DND-41 (cell line): ENCODE data around the gene PIP4K2A.

Experiments used
- CTCF ChIP-seq: IDR thresholded peaks from 2 replicates; pipeline ENCODE4 v1.5.1; 2012; ENCODE audit warnings: borderline replicate concordance, low read length, moderate library complexity, mild to moderate bottlenecking; ENCODE audit not compliant: poor library complexity, severe bottlenecking; ENCODE audit errors: extremely low read depth
- EZH2 ChIP-seq: IDR thresholded peaks from 3 replicates; pipeline ENCODE4 v1.6.1; 2012; ENCODE audit warnings: borderline replicate concordance, low read depth, mild to moderate bottlenecking, moderate library complexity, low read length, inconsistent platforms; ENCODE audit not compliant: severe bottlenecking

- TF ChIP-seq CTCF: no peak
- no peak for TF ChIP-seq EZH2
Measured at GRCh38 chr10:22698941-22699440, 15.4 kb downstream of the PIP4K2A start.
